HEK293 (cell line): ENCODE measurements around the gene BRCA2.

Source experiments
- HOXA7 ChIP-seq: sonication (generic); formaldehyde crosslinking; IDR thresholded peaks from 2 replicates; pipeline ENCODE4 v1.8.1; 2022; ENCODE audit warnings: missing genetic modification reagents, borderline replicate concordance
- INSM2 ChIP-seq: fragments of 450-650 bp; formaldehyde crosslinking; IDR thresholded peaks from 2 replicates; pipeline ENCODE4 v1.5.1; 2016; ENCODE audit warnings: missing biosample characterization, missing genetic modification characterization
- ZBTB8A ChIP-seq: fragments of 450-650 bp; formaldehyde crosslinking; IDR thresholded peaks from 2 replicates; pipeline ENCODE4 v1.5.1; 2016; ENCODE audit warnings: missing biosample characterization, missing genetic modification characterization
- ZFHX2 ChIP-seq: fragments of 450-650 bp; formaldehyde crosslinking; conservative IDR thresholded peaks from 2 replicates; pipeline ENCODE4 v1.5.1; 2016; ENCODE audit warnings: missing biosample characterization, missing genetic modification characterization
- ZNF10 ChIP-seq: fragments of 450-650 bp; formaldehyde crosslinking; IDR thresholded peaks from 2 replicates; pipeline ENCODE4 v1.5.1; 2017; ENCODE audit warnings: missing biosample characterization, missing genetic modification characterization
- ZNF202 ChIP-seq: fragments of 450-650 bp; formaldehyde crosslinking; IDR thresholded peaks from 2 replicates; pipeline ENCODE4 v1.5.1; 2016; ENCODE audit warnings: missing biosample characterization, missing genetic modification characterization, borderline replicate concordance
- ZNF274 ChIP-seq, 2 experiments: fragments of 200-500 bp in 1 of 2; fragments of 450-650 bp in 1 of 2; sonication (Bioruptor generic) in 1 of 2; formaldehyde crosslinking in 1 of 2; IDR thresholded peaks; 2 replicates each; pipeline versions ENCODE4 v1.5.1 to v1.6.1; 2014 to 2016; ENCODE audit warnings: borderline replicate concordance in 1 of 2, inconsistent platforms in 1 of 2, low read length in 1 of 2, missing biosample characterization in 1 of 2, missing genetic modification characterization in 1 of 2
- ZNF423 ChIP-seq: fragments of 450-650 bp; formaldehyde crosslinking; IDR thresholded peaks from 2 replicates; pipeline ENCODE4 v1.5.1; 2016; ENCODE audit warnings: missing biosample characterization, missing genetic modification characterization
- ZNF529 ChIP-seq: fragments of 450-650 bp; formaldehyde crosslinking; IDR thresholded peaks from 2 replicates; pipeline ENCODE4 v1.5.1; 2017; ENCODE audit warnings: missing genetic modification characterization, missing biosample characterization; ENCODE audit not compliant: insufficient replicate concordance
- ZNF830 ChIP-seq: fragments of 450-650 bp; IDR thresholded peaks from 2 replicates; pipeline ENCODE4 v1.5.0; 2018; ENCODE audit warnings: missing biosample characterization, missing genetic modification characterization, low read depth, mild to moderate bottlenecking, moderate library complexity
- TF ChIP-seq, protein P1 (sequence below): fragments of 450-650 bp; formaldehyde crosslinking; IDR thresholded peaks from 2 replicates; pipeline ENCODE4 v1.5.1; 2016; ENCODE audit warnings: missing biosample characterization, missing genetic modification characterization

GRCh38 chr13:32284927-32285632 is 30.2 kb upstream of the BRCA2 start:
- TF ChIP-seq, protein P1, sequence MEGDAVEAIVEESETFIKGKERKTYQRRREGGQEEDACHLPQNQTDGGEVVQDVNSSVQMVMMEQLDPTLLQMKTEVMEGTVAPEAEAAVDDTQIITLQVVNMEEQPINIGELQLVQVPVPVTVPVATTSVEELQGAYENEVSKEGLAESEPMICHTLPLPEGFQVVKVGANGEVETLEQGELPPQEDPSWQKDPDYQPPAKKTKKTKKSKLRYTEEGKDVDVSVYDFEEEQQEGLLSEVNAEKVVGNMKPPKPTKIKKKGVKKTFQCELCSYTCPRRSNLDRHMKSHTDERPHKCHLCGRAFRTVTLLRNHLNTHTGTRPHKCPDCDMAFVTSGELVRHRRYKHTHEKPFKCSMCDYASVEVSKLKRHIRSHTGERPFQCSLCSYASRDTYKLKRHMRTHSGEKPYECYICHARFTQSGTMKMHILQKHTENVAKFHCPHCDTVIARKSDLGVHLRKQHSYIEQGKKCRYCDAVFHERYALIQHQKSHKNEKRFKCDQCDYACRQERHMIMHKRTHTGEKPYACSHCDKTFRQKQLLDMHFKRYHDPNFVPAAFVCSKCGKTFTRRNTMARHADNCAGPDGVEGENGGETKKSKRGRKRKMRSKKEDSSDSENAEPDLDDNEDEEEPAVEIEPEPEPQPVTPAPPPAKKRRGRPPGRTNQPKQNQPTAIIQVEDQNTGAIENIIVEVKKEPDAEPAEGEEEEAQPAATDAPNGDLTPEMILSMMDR (tag by site-specific recombination), result no peak
- TF ChIP-seq ZNF423 (tag by site-specific recombination) (no peak), ZBTB8A (tag by site-specific recombination) (no peak), ZNF274 (IDR thresholded peaks at IDR 0.05; ENCODE audit: low read length) (no peak), ZNF274 (tag by site-specific recombination; IDR thresholded peaks at IDR 0.05; ENCODE audit: borderline replicate concordance) (no peak), HOXA7 (no peak), ZNF10 (tag by site-specific recombination) (no peak), ZFHX2 (tag by site-specific recombination) (no peak), INSM2 (tag by site-specific recombination) (no peak), ZNF202 (no peak), ZNF529 (tag by site-specific recombination) (no peak), ZNF830 (tag by site-specific recombination) (no peak)
